HG02623 (cell line): ENCODE data around the gene HMG20A.

Experiments
- ATAC-seq: cut with Tn5 transposase; IDR thresholded peaks from one replicate; pipeline ENCODE4 v1.9.1; 2021; ENCODE audit warnings: moderate library complexity; ENCODE audit not compliant: unreplicated experiment

The HMG20A gene

DNA sequence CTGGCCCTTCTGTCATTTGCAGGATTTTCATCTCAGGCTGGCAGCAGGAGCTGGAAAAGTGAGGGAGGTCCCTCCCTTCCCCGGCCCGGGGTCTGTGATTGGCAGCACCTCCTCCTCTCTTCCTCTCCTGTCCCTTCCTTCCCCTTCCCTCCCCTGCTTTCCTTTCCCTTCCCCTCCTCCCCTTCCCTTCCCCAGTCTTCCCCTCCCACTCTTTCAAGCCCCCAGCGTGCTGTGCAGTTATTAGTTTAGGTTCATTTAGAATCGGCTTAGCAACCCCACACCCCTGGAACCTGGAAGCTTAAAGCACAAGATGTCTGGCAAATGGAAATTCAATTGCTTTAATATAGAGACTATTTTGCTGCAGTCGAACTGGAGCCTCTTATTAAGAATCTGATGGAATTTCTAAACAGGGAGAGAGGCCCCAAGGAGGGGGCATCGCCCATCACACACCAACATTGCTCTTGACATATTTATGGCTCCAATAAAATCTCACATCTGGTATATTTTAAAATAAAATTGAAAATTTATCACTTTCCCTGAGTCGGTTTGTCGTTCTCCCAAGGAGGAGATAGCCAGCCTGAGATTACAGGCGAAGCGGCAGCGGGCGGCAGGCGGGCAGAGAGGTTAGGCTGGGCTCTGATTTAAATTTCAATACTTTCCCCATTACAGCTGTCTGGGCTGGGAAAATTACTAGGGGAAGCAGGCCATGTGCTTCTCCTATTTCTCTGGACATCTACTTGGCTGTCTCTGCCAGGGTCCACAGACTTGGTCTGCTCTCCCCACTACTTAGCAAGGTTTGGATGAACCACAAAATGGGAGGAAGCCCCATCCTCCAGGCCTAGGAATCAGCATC lies 113.1 kb downstream of the HMG20A start:
- ATAC-seq, result no peak
